Thyroid gland (tissue), 4 donors: ENCODE measurements around the gene SGSM2.

ENCODE experiments used
- POLR2A ChIP-seq, 2 donors: fragments of 450-650 bp; IDR thresholded peaks; one replicate each; pipeline ENCODE4 v1.6.1; 2017; ENCODE audit warnings: antibody characterized with exemption in 2 of 2, mild to moderate bottlenecking in 2 of 2, moderate library complexity in 1 of 2
- TF ChIP-seq, protein P1 (sequence below), 6 experiments: fragments of 200-600 bp in 3 of 6; fragments of 450-650 bp in 3 of 6; sonication (generic) in 3 of 6; IDR thresholded peaks; one replicate each; pipeline ENCODE4 v1.5.1; 2016 to 2019; ENCODE audit warnings: antibody characterized with exemption in 6 of 6, mild to moderate bottlenecking in 2 of 6, inconsistent platforms in 1 of 6, moderate library complexity in 1 of 6

DNA sequence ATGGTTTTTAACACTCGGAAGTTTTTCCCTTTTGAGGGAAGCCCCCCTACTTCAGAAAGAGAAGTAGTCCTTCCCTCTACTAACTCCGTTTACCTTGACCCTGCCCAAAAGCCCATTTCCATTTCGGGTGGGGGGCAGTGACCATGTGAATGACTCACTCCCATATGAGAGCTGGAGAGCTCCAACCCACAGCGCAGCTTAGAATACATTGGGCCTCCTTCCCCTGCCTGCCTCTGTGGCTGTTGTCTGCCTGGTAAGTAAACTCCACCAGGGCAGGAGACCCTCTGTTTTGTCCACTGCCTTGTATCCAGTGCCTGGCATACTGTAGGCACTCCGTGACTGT lies 985 bp downstream of the SGSM2 start:
- no peak for TF ChIP-seq POLR2A (IDR thresholded peaks at IDR 0.05)
- TF ChIP-seq, protein P1, sequence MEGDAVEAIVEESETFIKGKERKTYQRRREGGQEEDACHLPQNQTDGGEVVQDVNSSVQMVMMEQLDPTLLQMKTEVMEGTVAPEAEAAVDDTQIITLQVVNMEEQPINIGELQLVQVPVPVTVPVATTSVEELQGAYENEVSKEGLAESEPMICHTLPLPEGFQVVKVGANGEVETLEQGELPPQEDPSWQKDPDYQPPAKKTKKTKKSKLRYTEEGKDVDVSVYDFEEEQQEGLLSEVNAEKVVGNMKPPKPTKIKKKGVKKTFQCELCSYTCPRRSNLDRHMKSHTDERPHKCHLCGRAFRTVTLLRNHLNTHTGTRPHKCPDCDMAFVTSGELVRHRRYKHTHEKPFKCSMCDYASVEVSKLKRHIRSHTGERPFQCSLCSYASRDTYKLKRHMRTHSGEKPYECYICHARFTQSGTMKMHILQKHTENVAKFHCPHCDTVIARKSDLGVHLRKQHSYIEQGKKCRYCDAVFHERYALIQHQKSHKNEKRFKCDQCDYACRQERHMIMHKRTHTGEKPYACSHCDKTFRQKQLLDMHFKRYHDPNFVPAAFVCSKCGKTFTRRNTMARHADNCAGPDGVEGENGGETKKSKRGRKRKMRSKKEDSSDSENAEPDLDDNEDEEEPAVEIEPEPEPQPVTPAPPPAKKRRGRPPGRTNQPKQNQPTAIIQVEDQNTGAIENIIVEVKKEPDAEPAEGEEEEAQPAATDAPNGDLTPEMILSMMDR (IDR thresholded peaks at IDR 0.05), result no peak
